HG03342 (cell line): ENCODE measurements around the gene CDH23.

Experiments used
- ATAC-seq: cut with Tn5 transposase; IDR thresholded peaks from one replicate; pipeline ENCODE4 v1.9.1; 2021; ENCODE audit warnings: mild to moderate bottlenecking, moderate library complexity; ENCODE audit not compliant: unreplicated experiment

Gene CDH23

DNA sequence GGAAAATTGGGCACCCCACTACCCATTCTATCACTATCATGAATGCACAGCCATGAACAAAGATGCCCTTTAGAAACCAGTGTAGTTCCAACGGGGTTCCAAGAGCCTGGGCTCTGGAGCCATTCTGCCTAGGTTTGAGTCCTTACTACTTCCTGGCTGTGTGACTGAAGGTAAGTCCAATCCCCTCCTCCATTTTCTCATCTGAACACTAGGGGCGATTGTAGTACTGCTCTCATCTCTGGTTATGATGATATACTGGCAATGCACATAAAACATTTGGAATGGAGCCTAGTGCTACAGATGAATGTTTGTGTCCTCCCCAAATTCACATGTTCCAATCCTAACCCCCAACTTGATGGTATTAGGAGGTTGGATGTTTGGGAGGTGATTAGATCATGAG lies 28.1 kb upstream of the CDH23 start:
- no peak for ATAC-seq

DNA sequence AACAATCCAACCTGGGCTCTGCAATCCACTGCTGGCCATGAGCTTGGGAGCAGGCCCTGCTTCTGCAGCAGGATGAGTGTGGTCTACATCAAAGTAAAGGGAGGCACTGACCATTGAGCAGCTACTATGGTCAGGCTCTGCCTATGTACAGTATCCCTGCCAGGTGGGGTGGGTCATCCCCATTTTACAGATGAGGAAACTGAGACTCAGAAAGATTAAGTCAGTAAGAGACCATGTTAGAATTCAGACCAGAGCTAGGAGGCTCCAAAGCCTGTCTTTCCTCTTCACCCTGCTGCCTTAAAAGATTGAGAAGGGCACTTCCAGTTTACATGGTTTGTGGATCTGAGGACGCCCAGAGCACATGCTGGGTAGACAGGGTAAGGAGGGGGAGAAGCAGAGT lies 27.1 kb upstream of the CDH23 start:
- ATAC-seq = no peak

DNA sequence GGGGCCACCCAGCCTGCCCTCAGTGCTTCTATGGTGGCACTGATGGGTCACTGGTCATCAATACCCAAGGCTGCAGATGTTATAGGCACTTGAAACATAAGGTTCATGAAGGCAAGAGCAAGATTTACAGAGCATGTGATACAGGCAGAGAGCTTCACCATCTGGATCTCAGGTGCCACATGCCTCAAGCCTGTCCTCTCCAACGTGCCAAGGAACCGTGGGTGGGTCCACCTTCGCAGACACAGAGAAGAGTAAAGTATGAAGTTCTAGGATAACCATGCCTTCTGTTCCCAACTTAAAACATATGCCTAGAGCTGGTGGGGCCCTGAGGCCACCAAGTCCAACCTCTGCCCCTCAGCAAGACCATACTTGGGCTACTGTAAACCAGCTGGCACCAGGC lies 26.7 kb upstream of the CDH23 start:
- ATAC-seq = no peak

DNA sequence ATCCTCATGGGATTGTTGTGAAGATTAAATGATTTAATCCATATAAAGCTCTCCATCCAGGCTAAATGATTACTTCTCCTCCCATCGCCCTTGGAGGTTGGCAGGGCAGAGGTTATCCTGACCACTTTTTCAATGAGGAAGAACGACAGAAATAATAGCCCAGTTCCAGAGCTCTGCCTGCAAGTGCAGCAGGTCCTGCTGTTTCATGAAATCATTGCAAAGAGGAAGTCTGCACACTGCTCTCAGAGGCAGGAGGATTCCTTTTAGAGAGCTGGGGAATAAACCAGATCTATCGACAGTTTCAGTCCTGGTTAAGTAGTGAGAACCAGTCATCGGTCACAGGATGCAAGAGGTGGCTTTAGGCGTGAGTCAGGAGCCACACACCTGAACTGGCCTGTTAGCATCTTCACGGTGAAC lies 25.0 kb upstream of the CDH23 start:
- peak; percentile 55 for ATAC-seq

DNA sequence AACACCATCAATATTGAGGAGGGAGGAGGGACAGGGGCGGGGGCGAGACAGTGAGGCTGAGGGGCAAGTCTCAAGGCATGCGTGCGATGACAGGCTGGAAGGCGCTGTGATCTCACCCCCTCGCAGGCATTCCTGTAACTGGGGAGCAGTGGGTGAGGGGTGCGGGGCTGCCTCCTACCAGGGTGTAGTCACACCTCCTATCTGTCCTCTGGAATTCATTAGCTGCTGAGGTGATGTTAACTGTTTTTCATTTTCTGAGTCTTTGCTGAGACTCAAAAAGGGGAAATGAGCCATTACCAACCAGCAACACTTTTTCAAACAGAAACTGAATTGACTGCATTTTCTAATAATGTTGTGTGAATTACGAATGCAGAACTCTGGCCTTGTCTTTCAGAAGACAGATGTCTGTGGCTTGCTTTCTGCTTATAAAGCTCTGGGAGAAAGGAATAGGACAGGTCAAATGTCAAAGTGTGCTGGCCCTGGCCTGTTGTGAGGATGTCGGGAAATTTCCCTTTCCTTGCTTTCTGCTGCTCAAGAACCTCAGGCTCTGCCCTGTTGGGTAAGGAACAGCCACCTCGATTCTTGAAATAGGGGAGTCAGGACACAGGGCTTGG lies 23.7 kb upstream of the CDH23 start:
- peak; percentile 49 for ATAC-seq

DNA sequence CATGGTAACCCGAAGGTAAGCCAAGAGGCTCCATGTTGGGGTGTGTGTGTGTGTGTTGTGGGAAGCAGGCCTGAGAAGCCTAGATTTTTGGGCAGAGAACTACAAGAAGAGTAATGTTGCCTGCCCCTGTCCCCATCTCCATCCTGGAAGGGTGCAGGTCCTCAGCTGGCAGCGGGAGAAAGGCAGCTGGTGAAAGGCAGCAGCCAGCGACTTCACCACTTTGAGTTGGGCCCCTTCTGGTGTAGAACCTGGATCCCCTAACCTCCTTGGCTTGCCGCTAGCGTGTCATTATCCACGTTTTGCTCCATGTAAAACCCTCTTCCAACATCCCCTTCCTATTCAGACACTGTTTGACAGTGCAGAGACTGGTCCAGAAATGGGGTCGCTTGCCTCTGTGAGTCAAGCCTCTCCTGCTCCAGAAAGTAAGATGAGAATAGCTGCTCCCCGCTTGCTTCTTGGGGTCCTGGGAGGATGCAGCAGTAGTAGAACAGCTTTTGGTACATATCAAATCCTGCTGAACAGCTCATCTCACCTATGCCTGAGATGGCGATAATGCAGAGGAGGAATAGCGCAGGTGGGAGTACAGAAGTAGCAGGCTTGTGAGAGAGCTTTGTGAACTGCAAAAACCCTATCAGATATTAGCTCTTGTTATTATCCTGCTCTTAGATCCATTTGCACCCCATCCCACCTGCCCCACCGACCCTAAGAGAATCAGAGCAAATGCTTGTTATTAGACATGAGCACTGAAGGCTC lies 22.1 kb upstream of the CDH23 start:
- ATAC-seq = no peak

DNA sequence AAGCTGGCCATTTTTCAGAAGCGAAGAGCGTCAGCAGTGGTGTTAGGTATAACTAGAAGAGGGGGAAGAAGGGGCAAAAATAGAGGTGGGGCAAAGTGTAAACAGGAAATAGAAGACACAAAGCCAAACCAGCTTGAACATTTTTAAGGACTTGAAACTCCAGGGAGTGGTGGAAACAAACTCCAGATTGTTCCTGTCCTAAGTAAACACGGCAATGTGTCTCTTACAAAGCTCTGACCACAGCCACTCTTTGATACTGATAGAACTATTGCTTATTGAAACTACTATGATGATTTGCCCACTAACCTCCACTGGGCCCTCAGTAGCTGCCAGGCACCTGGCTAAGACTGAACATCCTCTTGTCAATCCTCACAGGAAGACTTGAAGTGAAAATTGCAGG lies 20.8 kb upstream of the CDH23 start:
- no peak for ATAC-seq

DNA sequence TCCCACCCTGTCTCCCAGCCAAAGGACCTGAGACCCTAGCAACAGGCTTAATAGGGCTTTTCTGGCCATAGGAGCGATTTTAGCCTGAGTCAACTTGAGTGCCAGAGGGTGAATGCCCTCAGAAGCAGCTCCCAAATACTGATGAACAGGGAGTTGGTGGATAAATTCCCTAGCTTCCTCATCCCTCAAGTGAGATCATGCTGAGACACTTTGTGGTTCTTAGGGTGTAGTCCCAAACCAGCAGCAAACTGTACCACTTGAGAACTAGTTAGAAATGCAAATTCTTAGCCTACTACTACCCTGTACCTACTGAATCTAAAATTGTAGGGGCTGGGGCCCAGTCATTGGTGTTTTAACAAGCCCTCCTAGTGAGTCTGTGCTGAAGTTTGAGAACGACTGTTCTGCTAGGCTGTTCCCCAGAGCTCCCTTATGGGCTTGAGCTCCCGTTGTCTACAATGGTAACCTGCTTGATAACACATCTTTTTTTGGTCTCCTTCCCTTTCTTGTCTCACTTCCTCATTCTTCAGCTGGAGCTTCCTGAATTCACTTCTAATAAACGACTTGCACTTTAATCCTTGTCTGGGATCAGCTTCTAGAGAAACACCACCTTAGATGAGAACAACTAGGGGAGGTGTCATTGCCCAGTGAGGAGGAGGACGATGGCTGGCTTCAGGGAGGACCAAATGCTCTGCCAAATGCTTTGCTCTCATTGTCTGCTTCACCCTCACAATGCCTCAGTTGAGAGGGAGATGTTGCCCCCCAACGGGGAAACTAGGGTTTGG lies 18.2 kb upstream of the CDH23 start:
- ATAC-seq = no peak

DNA sequence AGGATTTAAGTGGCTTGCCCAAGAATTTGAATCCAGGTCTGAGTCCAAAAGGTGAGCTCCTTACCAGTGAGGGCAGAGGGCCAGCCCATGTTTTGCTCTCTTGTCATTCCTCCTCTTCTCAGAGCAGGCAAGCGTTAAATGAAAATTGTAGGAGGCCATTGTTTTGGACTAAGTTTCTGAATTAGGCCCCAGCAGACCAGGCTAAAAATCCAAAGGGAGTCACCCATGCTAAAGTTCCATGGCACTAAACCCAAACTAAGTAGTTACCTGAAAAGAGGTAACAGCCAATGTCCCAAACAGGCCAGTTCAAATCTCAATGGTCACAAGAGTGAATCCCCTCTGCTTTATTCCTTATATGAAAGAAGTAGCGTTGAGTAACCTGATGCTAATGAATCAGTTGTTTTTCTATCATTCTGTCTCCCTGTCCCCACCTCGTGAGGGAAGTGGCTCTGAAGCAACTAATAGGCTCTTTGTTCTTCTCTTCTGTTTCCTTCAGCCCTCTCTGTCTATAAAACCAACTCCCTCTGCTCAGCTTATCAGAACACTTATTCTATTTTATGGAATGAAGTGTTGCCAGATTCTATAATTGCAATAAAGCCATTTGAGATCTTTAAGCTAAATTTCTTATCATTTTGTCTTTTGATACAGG lies 17.5 kb upstream of the CDH23 start:
- ATAC-seq = no peak

DNA sequence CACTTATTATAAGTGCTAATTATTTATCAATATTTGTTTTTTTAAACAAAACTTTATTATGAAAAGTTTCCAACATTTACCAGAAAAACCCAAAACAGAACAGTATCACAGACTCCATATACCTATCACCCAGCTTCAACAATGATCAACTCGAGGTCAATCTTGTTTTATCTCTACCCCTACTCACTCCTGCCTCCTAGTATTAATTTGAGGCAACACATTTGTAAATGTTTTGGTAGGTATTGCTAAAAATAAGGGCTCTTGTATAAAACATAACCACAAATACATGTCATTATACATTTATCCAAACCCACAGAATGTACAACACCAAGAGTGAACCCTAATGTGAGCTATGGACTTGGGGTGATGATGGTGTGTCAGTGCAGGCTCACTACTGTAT lies 15.9 kb upstream of the CDH23 start:
- no peak for ATAC-seq

DNA sequence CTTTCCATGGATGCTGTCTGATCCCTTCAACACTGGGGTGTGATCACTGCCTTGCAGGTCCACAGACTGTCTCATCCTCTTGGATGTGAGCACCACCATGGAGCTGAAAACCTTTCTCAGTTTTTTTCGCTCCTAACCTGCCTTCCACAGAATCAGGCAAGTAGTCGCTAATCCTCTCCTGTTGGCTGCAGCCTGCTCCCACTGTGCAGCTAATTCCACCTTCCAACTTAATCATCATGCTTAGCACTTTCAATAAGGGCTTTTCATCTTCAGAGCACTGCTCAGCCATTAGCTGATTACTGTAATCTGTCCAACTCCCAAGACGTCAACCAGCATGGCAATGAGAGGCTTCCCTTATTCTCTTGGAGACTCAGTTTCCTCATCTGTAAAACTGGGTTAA lies 15.1 kb upstream of the CDH23 start:
- ATAC-seq = no peak

DNA sequence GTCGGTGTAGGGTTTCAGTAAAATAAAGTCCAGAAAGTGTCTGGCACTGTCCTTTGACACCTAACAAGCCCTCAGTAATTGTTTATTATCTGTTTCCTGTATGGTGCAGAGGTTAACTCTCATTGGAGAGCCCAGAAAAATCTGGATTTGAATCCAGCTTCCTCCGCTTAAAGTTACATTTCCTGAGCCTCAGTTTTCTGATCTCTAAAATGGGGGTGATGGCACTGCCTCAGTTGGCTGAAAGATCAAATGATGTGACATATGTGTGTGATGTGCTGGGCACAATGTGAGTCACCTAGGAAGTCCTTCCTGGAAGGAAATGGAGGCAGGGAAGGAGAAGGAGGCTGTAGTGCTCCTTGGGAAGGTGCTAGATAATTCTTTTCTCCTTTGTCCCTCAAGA lies 14.7 kb upstream of the CDH23 start:
- ATAC-seq = no peak

DNA sequence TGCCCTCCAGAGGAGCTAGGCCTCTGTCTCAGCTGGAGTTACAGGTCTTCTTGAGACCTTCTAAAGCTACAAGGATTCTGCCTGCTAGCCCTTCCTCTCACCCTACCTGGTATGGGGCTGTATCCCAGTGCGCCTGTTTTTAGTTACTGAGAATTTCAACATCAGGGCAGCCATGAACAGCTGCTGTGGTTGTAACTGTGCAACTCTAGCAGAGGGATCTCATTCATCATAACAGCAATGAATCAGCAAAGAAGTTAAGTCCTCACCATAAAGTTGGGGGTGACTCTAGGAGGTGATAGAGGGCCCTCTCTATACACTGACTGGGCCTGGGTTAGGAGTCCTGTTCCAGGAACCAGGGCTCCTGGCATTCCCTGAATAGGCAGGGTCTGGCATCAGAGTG lies 14.0 kb upstream of the CDH23 start:
- no peak for ATAC-seq

DNA sequence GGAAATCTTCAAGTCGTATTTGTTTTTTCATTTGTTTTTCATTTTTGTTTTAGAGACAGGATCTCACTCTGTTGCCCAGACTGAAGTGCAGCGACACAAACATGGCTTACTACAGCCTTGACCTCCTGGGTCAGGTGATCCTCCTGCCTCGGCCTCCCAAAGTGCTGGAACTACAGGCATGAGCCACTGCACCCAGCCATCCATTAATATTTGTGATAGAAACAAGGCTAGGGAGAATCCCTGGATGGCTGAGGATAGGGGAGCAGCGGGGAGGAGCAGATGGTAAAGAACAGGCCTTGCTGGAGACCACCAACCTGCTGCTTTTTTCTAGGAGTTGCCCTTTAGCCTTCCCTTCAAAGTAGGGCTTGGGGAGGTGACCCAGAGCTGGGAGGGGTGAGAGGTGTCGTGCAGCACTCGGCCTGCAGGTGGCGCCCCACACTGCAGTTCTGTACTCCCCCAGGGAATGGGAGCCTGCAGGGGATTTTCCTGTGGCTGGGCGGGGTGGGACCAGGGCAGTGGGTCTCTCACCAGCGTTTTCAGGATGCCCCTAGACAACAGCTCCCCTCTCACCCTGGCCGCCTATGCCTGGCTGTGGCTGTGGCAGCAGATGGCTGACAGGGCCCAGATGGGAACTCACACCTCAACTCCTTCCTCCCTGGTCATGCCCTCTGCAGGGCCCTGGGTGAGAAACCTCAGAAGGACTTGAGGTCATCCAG lies 12.6 kb upstream of the CDH23 start:
- peak; percentile 56 for ATAC-seq

DNA sequence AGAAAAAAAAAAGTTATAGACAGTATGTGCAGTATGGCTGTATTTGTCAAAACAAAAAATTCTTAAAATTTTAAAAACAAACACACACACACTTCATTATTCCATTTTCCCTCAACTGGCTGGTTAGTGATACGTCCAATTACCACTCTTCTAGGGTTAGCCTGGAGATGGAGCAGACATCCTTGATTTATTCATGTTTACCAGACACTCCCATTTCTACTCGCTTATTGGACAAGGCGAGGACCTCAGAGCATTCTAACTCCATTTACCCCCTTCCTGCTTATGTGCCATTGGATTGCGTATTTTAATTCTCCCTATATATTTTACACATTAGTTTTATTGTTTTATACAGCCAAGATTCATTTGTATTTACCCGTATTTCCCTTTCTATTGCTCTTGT lies 8.5 kb upstream of the CDH23 start:
- ATAC-seq = no peak

DNA sequence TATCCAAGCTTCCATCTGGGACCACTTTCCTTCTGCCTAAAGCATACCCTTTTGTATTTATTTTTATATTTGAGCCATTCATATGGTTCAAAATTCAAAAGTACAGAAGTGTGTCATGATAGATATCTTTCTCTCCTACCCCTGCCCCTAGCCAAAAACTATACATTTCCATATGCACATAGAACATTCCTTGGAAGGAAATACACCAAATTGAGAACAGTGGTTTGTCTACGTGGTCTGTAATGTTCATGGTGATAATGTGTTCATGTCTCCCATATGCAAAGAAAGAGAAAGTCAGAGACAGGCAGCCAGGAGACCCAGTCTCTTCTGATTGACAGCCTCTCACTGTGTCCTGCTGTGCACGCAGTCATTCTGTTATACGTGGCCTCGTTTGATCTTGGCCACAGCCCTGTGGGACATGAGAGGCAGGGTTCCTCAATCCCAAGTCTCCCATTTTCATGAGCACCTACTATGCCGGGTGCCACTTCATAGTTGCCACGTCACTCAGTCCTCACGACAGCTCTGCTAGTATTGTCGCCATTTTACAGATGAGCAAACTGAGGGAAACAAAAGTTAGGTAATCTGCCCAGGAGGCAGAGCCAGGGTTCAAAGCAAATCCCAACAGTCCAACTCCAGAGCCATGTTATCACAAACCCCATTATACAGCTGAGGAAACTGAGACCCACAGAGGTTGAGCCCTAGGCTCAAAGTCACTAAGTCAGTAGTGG lies 8.0 kb upstream of the CDH23 start:
- ATAC-seq = no peak

DNA sequence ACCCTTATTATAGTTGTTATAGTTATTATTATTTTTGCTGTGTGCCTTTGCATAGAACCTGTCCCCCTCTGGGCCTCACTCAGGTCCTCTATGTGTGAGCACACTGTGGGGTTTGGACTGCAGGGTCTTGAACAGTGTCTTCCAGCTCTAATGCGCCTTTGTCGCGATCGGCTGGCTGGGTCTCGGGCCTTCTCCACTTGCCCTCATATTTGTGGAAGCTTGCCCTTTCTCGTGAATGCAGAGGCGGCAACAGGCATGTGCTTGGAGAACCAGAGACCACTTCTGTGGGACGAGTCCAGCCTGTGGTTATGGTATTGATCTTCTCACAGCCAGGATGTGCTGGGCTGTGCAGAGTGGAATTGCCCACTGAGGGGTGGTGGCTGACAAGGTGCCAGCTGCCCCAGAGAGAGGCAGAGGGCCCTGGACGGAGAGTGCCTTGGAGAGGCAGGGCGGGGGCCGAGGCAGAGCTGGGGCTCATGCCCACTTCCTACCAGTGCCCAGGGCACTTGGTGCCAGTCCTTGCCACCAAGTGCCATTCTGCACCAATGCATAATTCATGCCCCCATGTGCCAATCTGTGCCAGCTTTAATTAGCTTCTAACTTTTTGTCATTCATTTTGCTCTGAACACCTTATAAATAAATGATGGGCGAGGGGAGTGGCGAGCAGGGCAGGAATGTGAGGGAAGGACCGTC lies 6.8 kb upstream of the CDH23 start:
- ATAC-seq = no peak

DNA sequence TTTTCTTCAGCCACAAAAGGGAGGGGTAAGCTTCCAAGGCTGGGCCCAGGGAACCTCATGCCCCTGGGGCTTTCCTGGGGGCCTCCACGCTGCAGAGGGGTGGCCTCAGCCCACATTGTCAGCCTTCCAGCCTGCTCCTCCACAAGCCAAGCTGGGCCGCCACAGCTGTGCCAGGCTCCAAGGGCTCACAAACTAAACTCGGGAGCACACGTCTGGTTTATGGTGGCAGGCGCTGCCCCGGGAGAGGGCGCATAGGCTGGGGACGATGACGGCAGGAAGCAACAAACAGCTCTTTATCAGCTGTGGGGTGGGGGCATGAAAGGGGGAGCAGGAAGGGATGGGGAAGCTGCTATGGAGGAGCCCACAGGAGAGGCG lies 6.3 kb upstream of the CDH23 start:
- ATAC-seq = no peak

DNA sequence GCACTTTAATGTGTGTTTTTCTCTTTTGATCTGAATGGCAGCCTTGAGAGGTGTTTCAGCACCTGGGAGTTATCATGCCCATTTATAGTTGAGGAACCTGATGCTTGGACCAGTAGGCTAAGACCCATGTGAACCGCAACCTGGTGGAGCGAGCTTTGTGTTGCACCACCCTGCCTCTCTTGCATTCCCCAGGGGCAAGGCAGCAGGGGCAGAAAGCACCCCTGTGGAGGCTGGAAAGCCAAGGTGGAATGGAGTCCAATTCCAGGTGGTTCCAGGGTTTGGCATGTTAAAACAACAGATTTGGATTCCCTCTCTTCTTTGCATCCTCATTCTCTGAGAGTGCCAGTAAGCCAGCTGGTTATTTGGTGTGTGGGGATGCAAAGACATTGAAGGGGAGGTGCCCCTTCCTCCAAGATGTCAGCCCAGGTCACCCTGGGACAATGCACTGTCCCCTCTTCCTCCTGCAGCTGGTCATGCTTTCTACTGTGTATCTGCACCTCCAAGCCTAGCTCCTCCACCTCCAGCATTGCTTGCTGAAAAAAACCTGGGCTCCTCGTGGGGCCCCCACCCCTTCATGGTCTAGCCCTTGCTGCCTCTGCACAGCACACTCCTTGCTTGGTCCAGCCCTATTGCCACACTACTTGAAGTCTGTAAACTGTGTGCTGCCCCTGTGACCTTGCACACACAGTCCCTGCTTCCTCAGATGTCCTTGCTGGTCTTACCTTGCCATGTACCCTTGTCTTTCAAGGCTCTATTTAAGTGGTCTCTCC lies 5.6 kb upstream of the CDH23 start:
- no peak for ATAC-seq
